OCI-LY7 (cell line): ENCODE data around the gene YIPF4. TPM values are rescaled to one million over a fixed set of nuclear protein-coding genes. Genes with fewer than 3 reads are reported as not detected.

ENCODE experiments used
- BruUV-seq: library from RNA; stranded (reverse); fragments of 400-500 nt; replicated peaks from 2 replicates; lab custom pipeline; 2021; lab: Mats Ljungman, UMichigan
- CTCF ChIA-PET: fragments of 300-600 bp; sonication (Branson Sonifier 250); formaldehyde crosslinking; loops from one replicate; lab custom pipeline; 2022; ENCODE audit warnings: antibody characterized with exemption; ENCODE audit not compliant: unreplicated experiment; lab: Charles Lee
- POLR2A ChIA-PET: fragments of 300-600 bp; sonication (Branson Sonifier 250); formaldehyde crosslinking; loops from one replicate; lab custom pipeline; 2022; ENCODE audit warnings: antibody characterized with exemption; lab: Charles Lee
- DNase-seq: peaks from one replicate; pipeline ENCODE4 v3.0.0-alpha.2; 2015; ENCODE audit warnings: low spot score
- H2AFZ ChIP-seq: fragments of 200-600 bp; sonication (generic), shearing (Covaris generic); 2 replicates; pipeline ENCODE4 v1.6.1; 2014; ENCODE audit warnings: mild to moderate bottlenecking, antibody characterized with exemption, low read length, moderate library complexity
- H3K27ac ChIP-seq: fragments of 200-600 bp; sonication (generic); 2 replicates; pipeline ENCODE4 v1.5.1; 2014; ENCODE audit warnings: mixed run types, low read depth, mild to moderate bottlenecking, moderate library complexity, low read length, inconsistent platforms; ENCODE audit not compliant: poor library complexity, severe bottlenecking
- H3K36me3 ChIP-seq: fragments of 200-600 bp; sonication (generic); 2 replicates; pipeline ENCODE4 v1.6.1; 2014; ENCODE audit warnings: mild to moderate bottlenecking, antibody characterized with exemption, low read length, moderate library complexity, mixed read lengths; ENCODE audit not compliant: insufficient read depth
- H3K4me1 ChIP-seq: fragments of 200-600 bp; sonication (generic); 2 replicates; pipeline ENCODE4 v1.5.1; 2014; ENCODE audit warnings: mild to moderate bottlenecking, low read length; ENCODE audit not compliant: insufficient read depth, poor library complexity, severe bottlenecking
- H3K4me2 ChIP-seq: fragments of 200-600 bp; sonication (generic); 2 replicates; pipeline ENCODE4 v1.6.1; 2014; ENCODE audit warnings: mild to moderate bottlenecking, low read length
- H3K4me3 ChIP-seq: fragments of 200-600 bp; sonication (generic); 2 replicates; pipeline ENCODE4 v1.5.1; 2014; ENCODE audit warnings: mild to moderate bottlenecking, low read depth, low read length; ENCODE audit not compliant: poor library complexity, severe bottlenecking
- H3K79me2 ChIP-seq: fragments of 200-600 bp; sonication (generic); 2 replicates; pipeline ENCODE4 v1.6.1; 2016; ENCODE audit warnings: low read depth, mild to moderate bottlenecking, low read length, moderate library complexity, mixed read lengths; ENCODE audit not compliant: insufficient read depth
- H3K9me2 ChIP-seq: fragments of 200-600 bp; sonication (generic); 2 replicates; pipeline ENCODE4 v1.6.1; 2016; ENCODE audit warnings: mild to moderate bottlenecking, low read length, mixed read lengths; ENCODE audit not compliant: insufficient read depth
- H3K9me3 ChIP-seq: fragments of 200-600 bp; sonication (generic); 2 replicates; pipeline ENCODE4 v1.6.1; 2014; ENCODE audit warnings: mild to moderate bottlenecking, mixed run types, low read length, mixed read lengths
- H4K20me1 ChIP-seq: fragments of 200-600 bp; sonication (generic); 2 replicates; pipeline ENCODE4 v1.6.1; 2014; ENCODE audit warnings: mild to moderate bottlenecking, antibody characterized with exemption, low read length, moderate library complexity, mixed read lengths; ENCODE audit not compliant: insufficient read depth
- CTCF ChIP-seq: fragments of 200-600 bp; sonication (generic); conservative IDR thresholded peaks from 2 replicates; pipeline ENCODE4 v1.5.1; 2014; ENCODE audit warnings: mild to moderate bottlenecking, antibody characterized with exemption, low read length, moderate library complexity, mixed read lengths
- EZH2phosphoT487 ChIP-seq: fragments of 200-600 bp; sonication (generic); IDR thresholded peaks from 2 replicates; pipeline ENCODE4 v1.6.1; 2018; ENCODE audit warnings: low read depth, borderline replicate concordance, mild to moderate bottlenecking, mixed run types, antibody characterized with exemption, low read length, moderate library complexity, mixed read lengths
- intact Hi-C: fragments of 100-400 bp; cut with micrococcal nuclease; formaldehyde crosslinking; loops from one replicate; pipeline ENCODE4 v1.10.0; 2022; ENCODE audit not compliant: unreplicated experiment
- total RNA-seq, 2 experiments: library from RNA; depleted of rRNA in 1 of 2; stranded (reverse); fragments of >200 nt in 1 of 2; shearing (Covaris generic) in 1 of 2; gene quantifications; 2 replicates each; pipeline ENCODE4 v1.2.3, GENCODE V29; 2014 to 2022

YIPF4 gene
- total RNA-seq, 2 experiments from 2014 or later = 8.6 to 29.6 TPM

GRCh38 chr2:32277363-32277673 lies 386 bp upstream of the YIPF4 start:
- H3K36me3 ChIP-seq = peaks cover 8% of the 10 kb centered on the region
- no peak for TF ChIP-seq CTCF
- no peak for TF ChIP-seq EZH2phosphoT487
- ChIA-PET CTCF (no interaction called here), POLR2A (interaction anchor here (0.6 to 1.5 kb wide), 3 partner anchors 14 to 238 kb away, joined by 3 to 6 read pairs (median 4); partner anchors contain the start of gene DPY30)
- H3K9me2 ChIP-seq = no peaks in the 10 kb centered on the region
- TSS peak; percentile 97 for BruUV-seq
- peaks cover 14% of the 10 kb centered on the region for H3K4me1 ChIP-seq
- no peaks in the 10 kb centered on the region for H3K9me3 ChIP-seq
- H3K27ac ChIP-seq = peak overlapping the region; percentile 2
- DNase-seq = no peak
- peak overlapping the region; percentile 97 for H3K4me2 ChIP-seq
- no peaks in the 10 kb centered on the region for H4K20me1 ChIP-seq
- intact Hi-C loops = loop anchor here (5.0 kb wide), 1 partner anchor 80 kb away; the partner anchor contains the start of gene BIRC6
- peaks cover 18% of the 10 kb centered on the region for H3K79me2 ChIP-seq
- H2AFZ ChIP-seq = peak overlapping the region; percentile 98
- peak overlapping the region; percentile 93 for H3K4me3 ChIP-seq

GRCh38 chr2:32278478-32278853 lies 762 bp downstream of the YIPF4 start:
- no peak for DNase-seq
- Histone ChIP-seq H3K27ac (peak overlapping the region; percentile 16), H3K4me1 (peaks cover 14% of the 10 kb centered on the region), H3K4me2 (peak overlapping the region; percentile 97), H4K20me1 (no peaks in the 10 kb centered on the region), H2AFZ (peak overlapping the region; percentile 98), H3K36me3 (peaks cover 15% of the 10 kb centered on the region), H3K79me2 (peaks cover 18% of the 10 kb centered on the region), H3K9me2 (no peaks in the 10 kb centered on the region), H3K4me3 (peak overlapping the region; percentile 93), H3K9me3 (no peaks in the 10 kb centered on the region)
- TF ChIP-seq CTCF (no peak), EZH2phosphoT487 (no peak)
- CTCF ChIA-PET = no interaction called here
- no TSS peak for BruUV-seq
- POLR2A ChIA-PET = interaction anchor here (1.5 kb wide), 1 partner anchor 239 kb away, joined by 4 read pairs; the partner anchor contains the start of gene DPY30
- intact Hi-C loops = loop anchor here (5.0 kb wide), 1 partner anchor 79 kb away; the partner anchor contains the start of gene BIRC6

GRCh38 chr2:32284321-32284720 lies 6.6 kb downstream of the YIPF4 start:
- intact Hi-C loops = no loop called here
- no peaks in the 10 kb centered on the region for H3K9me3 ChIP-seq
- H3K4me1 ChIP-seq = no peaks in the 10 kb centered on the region
- BruUV-seq = no TSS peak
- no peak overlapping the region for H3K4me2 ChIP-seq
- H3K9me2 ChIP-seq = no peaks in the 10 kb centered on the region
- ChIA-PET POLR2A (interaction anchor here (0.7 kb wide), 1 partner anchor 204 kb away, joined by 4 read pairs; no protein-coding TSS in a partner anchor), CTCF (no interaction called here)
- no peak for DNase-seq
- H3K27ac ChIP-seq = no peak overlapping the region
- H3K79me2 ChIP-seq = peaks cover 5% of the 10 kb centered on the region
- no peak for TF ChIP-seq CTCF
- TF ChIP-seq EZH2phosphoT487 = no peak
- no peak overlapping the region for H3K4me3 ChIP-seq
- peaks cover 28% of the 10 kb centered on the region for H3K36me3 ChIP-seq
- H2AFZ ChIP-seq = no peak overlapping the region
- no peaks in the 10 kb centered on the region for H4K20me1 ChIP-seq
